ENCODE measurements around the gene PLBD2.

The PLBD2 gene

GRCh38 chr12:113370923-113371682, 12.7 kb downstream of the PLBD2 start:
- no peak for DNase-seq (ENCODE audit: low read depth)

DNA sequence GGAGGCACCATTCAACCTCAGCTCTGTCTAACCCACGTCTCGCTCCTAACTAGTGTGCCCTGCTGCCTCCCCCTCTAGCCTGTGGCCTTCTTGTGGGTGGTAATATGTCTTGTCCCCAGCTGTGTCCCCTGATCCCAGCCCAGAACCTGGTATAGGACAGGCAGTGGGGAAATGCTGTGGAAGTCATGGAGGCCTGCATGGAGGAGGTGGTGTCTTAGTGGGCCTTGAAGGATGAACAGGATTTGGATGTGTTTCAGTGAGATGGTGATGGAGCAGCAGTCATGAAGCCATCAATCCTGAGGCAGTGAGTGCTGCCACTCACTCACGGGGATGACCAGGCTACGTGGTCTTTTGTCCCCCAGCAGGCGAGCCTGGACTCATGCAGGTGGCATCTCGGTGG, 13.4 kb downstream of the PLBD2 start:
- no peak for DNase-seq (ENCODE audit: low read depth)

DNA sequence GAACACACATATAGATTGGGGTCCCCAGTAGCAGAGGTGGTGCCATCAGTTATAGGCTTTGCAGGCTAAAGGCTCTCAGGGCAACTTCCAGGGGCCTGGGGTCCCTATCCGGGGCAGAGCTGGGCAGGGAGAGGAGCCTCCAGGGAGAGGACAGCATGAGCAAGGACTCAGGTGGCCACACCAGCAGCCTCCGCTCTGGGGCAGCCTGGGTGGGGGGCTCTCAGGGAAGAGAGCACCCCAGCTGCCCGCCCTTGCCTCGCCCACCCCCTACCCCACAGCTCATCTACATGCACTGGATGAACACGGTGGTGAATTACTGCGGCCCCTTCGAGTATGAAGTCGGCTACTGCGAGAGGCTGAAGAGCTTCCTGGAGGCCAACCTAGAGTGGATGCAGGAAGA, 14.0 kb downstream of the PLBD2 start:
- DNase-seq (ENCODE audit: low read depth), result no peak

- DNase-seq (ENCODE audit: low read depth), result no peak
Measured at GRCh38 chr12:113373440-113373839, 15.1 kb downstream of the PLBD2 start.

DNA sequence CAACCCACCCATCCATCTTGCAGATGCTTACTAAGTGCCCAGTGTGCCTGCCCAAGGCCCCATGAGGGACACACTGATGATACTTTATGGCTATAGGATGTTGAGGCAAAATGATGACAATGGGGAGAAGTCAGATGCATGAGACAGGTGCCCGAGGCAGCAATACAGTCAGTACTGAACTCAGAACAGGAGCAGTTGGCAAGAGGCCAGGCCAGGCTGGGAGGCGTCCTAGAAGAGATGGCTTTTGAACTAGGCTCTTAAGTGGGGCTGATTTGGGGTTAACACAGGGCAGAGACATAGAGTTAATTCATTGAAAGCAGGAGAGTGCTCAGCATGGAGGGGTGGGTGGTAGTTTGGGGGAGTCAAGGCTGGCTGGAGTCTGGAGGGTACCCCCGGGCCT, 15.6 kb downstream of the PLBD2 start:
- no peak for DNase-seq (ENCODE audit: low read depth)

DNA sequence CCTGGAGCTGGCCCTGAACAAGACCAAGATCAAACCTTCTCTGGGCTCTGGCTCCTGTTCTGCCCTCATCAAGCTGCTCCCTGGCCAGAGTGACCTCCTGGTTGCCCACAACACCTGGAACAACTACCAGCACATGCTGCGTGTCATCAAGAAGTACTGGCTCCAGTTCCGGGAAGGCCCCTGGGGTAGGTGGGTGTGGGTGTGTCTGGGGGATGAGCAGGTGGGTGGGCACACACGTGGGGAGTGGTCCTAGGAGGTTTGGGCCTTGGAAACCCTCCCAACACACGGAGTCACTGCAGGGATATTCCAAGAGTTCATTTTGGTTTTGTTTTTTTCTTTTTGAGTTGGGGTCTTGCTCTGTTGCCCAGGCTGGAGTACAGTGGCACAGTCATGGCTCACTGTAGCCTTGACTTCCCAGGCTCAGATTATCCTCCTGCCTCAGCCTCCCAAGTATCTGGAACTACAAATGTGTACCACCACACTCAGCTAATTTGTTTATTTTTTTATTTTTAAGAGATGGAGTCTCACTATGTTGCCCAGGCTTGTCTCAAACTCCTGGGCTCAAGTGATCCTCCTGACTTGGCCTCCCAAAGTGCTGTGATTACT, 16.5 kb downstream of the PLBD2 start:
- no peak for DNase-seq (ENCODE audit: low read depth)

DNA sequence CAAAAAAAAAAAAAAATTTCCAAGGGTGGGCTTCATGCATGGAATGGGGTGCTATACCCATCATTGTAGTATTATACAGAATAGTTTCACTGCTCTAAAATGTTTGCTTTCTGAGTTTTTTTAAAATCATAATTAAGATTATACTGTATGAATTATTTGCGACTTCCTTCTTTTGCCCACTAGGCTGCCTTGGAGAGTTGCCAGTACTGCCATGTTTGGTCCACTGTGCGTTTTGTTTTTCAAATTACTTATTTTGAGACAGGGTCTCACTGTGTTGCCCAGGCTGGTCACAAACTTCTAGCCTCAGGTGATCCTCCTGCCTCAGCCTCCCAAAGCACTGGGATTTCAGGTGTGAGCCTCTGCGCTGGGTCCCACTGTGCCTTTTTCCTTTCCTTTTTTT, 19.9 kb downstream of the PLBD2 start:
- no peak for DNase-seq (ENCODE audit: low read depth)

GRCh38 chr12:113381220-113381619, 22.8 kb downstream of the PLBD2 start:
- no peak for DNase-seq (ENCODE audit: low read depth)

DNA sequence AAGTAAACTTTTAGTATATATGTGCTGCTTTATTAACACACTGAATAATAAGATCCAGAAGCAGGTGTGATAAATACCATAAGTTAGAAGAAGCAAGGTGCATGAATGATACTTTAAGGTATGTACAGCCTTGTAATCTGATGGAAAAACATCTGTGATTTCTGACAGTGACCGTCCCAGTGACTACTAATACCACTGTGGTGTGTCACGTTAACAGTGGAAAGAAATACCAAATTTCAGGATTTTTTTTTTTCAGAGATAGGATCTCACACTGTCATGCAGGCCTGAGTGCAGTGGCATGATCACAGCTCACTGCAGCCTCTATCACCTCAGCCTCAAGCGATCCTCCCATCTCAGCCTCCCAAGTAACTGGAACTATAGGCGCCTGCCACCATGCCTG, 23.8 kb downstream of the PLBD2 start:
- no peak for DNase-seq (ENCODE audit: low read depth)

GRCh38 chr12:113384778-113385177, 26.4 kb downstream of the PLBD2 start:
- DNase-seq (ENCODE audit: low read depth), result no peak

- DNase-seq (ENCODE audit: low read depth), result no peak
Measured at GRCh38 chr12:113385282-113385882, 27.0 kb downstream of the PLBD2 start.

DNA sequence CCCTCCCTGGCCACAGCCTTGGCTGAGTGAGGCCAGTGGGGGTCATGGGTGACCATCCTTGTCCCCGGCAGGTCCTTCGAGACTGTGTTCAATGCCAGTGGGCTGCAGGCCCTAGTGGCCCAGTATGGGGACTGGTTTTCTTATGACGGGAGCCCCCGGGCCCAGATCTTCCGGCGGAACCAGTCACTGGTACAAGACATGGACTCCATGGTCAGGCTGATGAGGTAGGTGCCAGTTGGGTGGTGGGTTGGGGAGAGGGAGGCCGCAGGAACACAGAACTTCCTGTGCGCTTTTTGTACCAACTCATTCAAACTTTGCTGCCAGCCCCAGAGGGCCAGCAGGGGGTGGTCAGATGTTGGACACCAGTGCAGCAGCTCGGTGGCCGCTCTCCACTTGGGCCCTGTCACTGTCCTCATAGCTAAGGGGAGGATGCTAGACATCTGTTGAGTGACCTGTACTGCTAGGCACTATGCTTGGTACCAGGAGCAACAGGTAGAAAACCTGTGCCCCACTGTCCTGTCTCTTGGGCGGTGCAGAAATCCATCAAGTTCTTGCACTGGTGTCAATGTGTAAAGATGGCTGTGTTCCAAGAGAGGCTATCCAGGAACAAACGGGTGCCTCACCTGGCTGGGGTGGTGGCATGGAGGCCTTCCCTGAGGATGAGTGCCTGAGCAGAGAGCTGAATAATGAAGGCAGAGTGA, 28.6 kb downstream of the PLBD2 start:
- no peak for DNase-seq (ENCODE audit: low read depth)

DNA sequence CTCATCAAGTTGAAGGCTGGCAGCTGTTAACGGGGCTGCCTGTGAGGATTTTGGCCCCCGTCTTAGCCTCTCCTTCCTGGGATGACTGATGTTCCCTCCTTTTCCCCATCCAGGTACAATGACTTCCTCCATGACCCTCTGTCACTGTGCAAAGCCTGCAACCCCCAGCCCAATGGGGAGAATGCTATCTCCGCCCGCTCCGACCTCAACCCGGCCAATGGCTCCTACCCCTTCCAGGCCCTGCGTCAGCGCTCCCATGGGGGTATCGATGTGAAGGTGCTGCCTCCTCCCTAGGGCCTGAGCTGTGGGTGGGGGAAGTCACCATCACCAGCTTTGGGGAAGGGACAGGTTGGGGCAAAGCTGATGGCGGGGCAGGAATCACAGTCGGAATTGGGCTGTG, 29.2 kb downstream of the PLBD2 start:
- DNase-seq (ENCODE audit: low read depth), result no peak

GRCh38 chr12:113388351-113388750, 30.0 kb downstream of the PLBD2 start:
- DNase-seq (ENCODE audit: low read depth), result no peak

DNA sequence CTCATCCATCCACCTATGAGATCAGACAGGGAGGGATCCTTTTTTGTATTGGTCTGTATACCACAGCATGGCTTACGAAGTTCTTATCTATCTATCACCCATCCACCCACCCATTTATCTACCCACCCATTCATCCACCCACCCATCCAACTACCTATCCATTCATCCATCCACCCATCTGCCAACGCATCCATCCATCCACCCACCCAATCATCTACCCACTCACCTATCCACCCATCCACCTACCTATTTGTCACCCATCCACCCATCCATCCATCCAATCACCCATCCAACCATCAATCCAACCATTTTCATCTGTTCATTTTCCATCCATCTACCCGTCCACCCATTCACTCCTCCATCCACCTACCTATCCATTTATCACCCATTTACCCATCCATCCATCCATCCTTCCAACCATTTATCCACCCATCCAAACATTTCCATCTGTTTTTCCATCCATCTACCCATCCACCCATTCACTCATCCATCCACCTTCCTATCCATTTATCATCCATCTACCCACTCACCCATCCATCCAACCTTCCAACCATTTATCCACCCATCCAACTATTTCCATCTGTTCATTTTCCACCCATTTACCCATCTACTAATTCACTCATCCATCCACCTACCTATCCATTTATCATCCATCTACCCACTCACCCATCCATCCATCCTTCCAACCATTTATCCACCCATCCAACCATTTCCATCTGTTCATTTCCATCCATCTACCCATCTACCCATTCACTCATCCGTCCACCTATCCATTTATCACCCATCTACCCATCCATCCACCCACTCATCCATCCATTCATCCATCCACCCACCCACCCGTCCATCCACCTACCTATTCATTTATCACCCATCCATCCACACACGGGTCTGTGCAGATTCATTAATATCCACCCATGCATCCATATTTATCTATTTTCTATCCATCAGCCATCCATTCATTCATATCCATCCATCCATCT, 32.0 kb downstream of the PLBD2 start:
- no peak for DNase-seq (ENCODE audit: low read depth)

GRCh38 chr12:113391145-113391544, 32.8 kb downstream of the PLBD2 start:
- no peak for DNase-seq (ENCODE audit: low read depth)

DNA sequence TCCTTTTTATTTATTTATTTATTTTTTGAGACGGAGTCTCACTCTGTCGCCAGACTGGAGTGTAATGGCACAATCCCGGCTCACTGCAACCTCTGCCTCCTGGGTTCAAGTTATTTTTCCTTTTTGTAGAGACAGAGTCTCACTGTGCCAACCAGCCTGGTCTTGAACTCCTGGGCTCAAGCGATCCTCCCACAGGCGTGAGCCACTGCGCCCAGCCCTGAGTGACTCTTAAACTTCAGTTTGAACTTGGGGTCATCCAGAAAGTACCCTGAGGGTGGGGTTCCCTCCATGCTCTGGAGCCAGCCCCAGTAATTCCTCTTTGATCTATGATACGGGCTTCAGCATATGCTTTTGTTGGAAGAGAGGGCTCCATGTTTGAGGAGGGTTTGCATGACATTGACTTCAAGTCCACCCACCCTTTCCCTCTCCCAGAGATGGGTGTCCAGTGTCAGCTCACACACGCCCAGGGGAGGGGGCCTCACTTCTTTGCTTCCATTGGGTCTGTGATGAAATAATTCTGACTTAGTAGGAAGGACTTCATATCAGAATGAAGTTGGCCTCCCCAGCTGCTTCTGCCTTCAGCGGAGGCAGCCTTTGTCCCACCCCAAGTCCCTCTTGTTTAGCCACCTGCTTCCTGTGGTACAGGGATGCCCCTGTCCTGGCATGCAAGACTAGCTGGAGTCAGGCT, 33.4 kb downstream of the PLBD2 start:
- no peak for DNase-seq (ENCODE audit: low read depth)

DNA sequence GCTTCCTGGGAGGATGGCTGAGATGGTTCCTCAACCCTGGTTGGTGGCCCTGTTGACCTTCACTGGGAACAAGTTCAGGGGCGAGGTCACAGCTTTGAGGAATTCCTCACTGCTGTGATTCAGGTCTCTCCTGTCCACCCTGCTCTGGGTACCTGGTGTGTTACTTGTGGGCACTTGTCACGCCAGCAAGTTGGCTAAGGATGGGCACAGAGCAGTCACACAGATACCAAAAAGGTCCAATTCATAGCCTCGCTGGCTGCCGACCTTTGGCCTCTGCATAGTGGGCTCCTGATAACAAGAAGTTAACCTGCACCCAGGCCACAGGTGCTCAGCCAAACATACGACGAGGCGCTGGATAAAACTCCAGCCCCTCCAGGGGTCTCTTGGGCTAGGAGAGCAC, 34.1 kb downstream of the PLBD2 start:
- no peak for DNase-seq (ENCODE audit: low read depth)

DNA sequence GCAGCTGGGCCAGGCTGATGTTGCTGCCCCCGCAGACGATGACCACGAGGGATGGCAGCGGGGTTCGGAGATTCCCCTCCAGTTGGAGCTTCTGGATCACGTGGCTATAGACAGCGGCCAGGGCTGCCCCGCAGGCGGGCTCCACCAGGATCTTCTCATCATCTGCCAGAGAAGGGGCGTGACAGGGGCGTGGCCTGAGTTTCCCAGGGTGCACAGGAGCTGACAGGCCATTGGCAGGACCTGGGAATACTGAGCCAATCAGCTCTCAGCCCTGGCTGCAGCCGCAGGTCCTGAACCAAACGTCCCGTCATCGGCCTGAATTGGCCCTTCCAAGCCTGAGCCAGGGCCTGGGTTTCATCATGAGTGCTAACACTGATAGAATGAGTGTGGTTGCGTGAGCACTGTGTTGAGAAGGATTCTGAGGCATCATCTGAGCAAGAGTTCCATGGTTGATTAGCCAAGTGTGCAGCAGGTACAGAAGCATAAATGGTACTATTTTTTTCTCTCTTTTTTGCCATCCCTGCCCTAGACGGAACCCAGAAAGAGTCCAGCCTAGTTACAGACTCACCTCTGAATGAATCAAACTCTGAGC, 34.7 kb downstream of the PLBD2 start:
- DNase-seq (ENCODE audit: low read depth), result peak; percentile 23

GRCh38 chr12:113393749-113394148, 35.4 kb downstream of the PLBD2 start:
- no peak for DNase-seq (ENCODE audit: low read depth)

DNA sequence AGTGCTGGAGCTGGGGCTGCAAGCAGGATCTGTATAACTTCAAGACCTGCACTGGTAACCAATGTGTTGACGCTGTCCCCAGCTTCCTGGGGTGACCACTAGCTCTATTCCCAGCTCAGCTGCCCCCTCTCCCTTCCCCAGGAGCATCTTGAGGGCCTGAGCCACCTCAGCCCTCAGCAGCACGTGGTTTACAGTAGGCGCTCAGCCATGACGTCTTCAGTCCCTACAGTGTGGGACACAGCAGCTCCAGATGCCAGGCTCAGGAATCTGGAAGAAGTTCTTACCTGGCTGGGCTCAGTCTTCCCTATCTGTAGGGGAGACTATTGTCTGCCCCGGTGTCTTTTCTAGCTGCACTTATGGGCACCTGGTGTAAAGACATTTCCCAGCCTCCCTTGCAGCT, 36.7 kb downstream of the PLBD2 start:
- DNase-seq (ENCODE audit: low read depth), result no peak

Measured in EH (cell line).